Neuronal stem cell (in vitro differentiated cells): ENCODE measurements around the gene VCL.

Experiments used
- DNase-seq: peaks from one replicate; pipeline ENCODE4 v3.0.0-alpha.2; 2013; ENCODE audit warnings: low spot score
- H2AFZ ChIP-seq: one replicate; pipeline ENCODE4 v1.6.1; 2013; ENCODE audit warnings: mild to moderate bottlenecking, low read length, inconsistent platforms
- H2AK5ac ChIP-seq: 2 replicates; pipeline ENCODE4 v1.6.1; 2013; ENCODE audit warnings: low read depth, mild to moderate bottlenecking, inconsistent platforms, low read length, moderate library complexity, mixed read lengths
- H2BK120ac ChIP-seq: 2 replicates; pipeline ENCODE4 v1.6.1; 2013; ENCODE audit warnings: low read depth, mild to moderate bottlenecking, inconsistent platforms, low read length, moderate library complexity, mixed read lengths
- H2BK12ac ChIP-seq: one replicate; pipeline ENCODE4 v1.6.1; 2013; ENCODE audit warnings: low read length, inconsistent platforms
- H2BK15ac ChIP-seq: 2 replicates; pipeline ENCODE4 v1.6.1; 2013; ENCODE audit warnings: mild to moderate bottlenecking, low read length, inconsistent platforms, mixed read lengths
- H2BK5ac ChIP-seq: one replicate; pipeline ENCODE4 v1.6.1; 2013; ENCODE audit warnings: inconsistent platforms, mild to moderate bottlenecking, low read length, moderate library complexity
- H3K14ac ChIP-seq: one replicate; pipeline ENCODE4 v1.6.1; 2013; ENCODE audit warnings: low read length, inconsistent platforms
- H3K18ac ChIP-seq: 2 replicates; pipeline ENCODE4 v1.6.1; 2013; ENCODE audit warnings: low read length, inconsistent platforms
- H3K23ac ChIP-seq: 2 replicates; pipeline ENCODE4 v1.6.1; 2013; ENCODE audit warnings: low read depth, mild to moderate bottlenecking, mixed read lengths, low read length, inconsistent platforms; ENCODE audit not compliant: poor library complexity
- H3K27ac ChIP-seq: replicated peaks from 3 replicates; pipeline ENCODE4 v1.5.1; 2013; ENCODE audit warnings: low read length, inconsistent platforms
- H3K27me3 ChIP-seq, 3 experiments: 2 replicates each; pipeline ENCODE4 v1.6.1; 2013; ENCODE audit warnings: low read length in 3 of 3, mild to moderate bottlenecking in 2 of 3, inconsistent platforms in 1 of 3, low read depth in 1 of 3, mixed read lengths in 1 of 3, moderate library complexity in 1 of 3; ENCODE audit not compliant: control insufficient read depth in 3 of 3, insufficient read depth in 3 of 3
- H3K36me3 ChIP-seq, 2 donors: replicated peaks in 1 of 2; 2 replicates each; pipeline ENCODE4 v1.6.1; 2013; ENCODE audit warnings: low read length in 2 of 2; ENCODE audit not compliant: control insufficient read depth in 2 of 2, insufficient read depth in 2 of 2
- H3K4ac ChIP-seq: 2 replicates; pipeline ENCODE4 v1.6.1; 2013; ENCODE audit warnings: inconsistent platforms, mild to moderate bottlenecking, low read length, moderate library complexity
- H3K4me1 ChIP-seq, 2 donors: 1 replicate in 1 of 2; 2 replicates in 1 of 2; pipeline ENCODE4 v1.6.1; 2013; ENCODE audit warnings: low read length in 2 of 2, low read depth in 1 of 2; ENCODE audit not compliant: control insufficient read depth in 2 of 2, insufficient read depth in 1 of 2
- H3K4me2 ChIP-seq: one replicate; pipeline ENCODE4 v1.6.1; 2013; ENCODE audit warnings: mild to moderate bottlenecking, low read length, inconsistent platforms; ENCODE audit not compliant: insufficient read depth, poor library complexity, severe bottlenecking
- H3K4me3 ChIP-seq, 2 donors: 2 replicates each; pipeline ENCODE4 v1.5.1; 2013; ENCODE audit warnings: low read length in 2 of 2, mild to moderate bottlenecking in 2 of 2, inconsistent platforms in 1 of 2, moderate library complexity in 1 of 2
- H3K79me1 ChIP-seq: one replicate; pipeline ENCODE4 v1.6.1; 2013; ENCODE audit warnings: low read depth, mild to moderate bottlenecking, inconsistent platforms, low read length, moderate library complexity
- H3K9ac ChIP-seq: one replicate; pipeline ENCODE4 v1.6.1; 2013; ENCODE audit warnings: mild to moderate bottlenecking, low read depth, low read length, inconsistent platforms; ENCODE audit not compliant: poor library complexity
- H3K9me3 ChIP-seq, 2 donors: replicated peaks in 1 of 2; 2 replicates each; pipeline versions ENCODE3 to v1.6.1; 2013; ENCODE audit warnings: low read length in 2 of 2, mild to moderate bottlenecking in 2 of 2, inconsistent platforms in 1 of 2, low read depth in 1 of 2, mixed read lengths in 1 of 2, moderate library complexity in 1 of 2; ENCODE audit not compliant: control insufficient read depth in 2 of 2, insufficient read depth in 1 of 2
- H4K8ac ChIP-seq: one replicate; pipeline ENCODE4 v1.6.1; 2013; ENCODE audit warnings: low read depth, mild to moderate bottlenecking, inconsistent platforms, low read length, moderate library complexity
- H4K91ac ChIP-seq: one replicate; pipeline ENCODE4 v1.6.1; 2013; ENCODE audit warnings: low read length, low read depth, mild to moderate bottlenecking, inconsistent platforms; ENCODE audit not compliant: poor library complexity
- WGBS, 2 donors: extraction: QIAGEN DNeasy Blood & Tissue Kit; methylation state at CpG; one replicate each; pipeline ENCODE4 v1.1.7; 2013; ENCODE audit warnings: missing lambda C conversion rate in 2 of 2, mixed read lengths in 1 of 2; ENCODE audit not compliant: insufficient read length in 2 of 2, insufficient replicate concordance in 1 of 2; ENCODE audit errors: extremely low coverage in 2 of 2; 5-methylcytosine and 5-hydroxymethylcytosine counted together

Gene VCL

GRCh38 chr10:74011017-74011416, 13.1 kb downstream of the VCL start:
- Histone ChIP-seq H2AFZ (no peak overlapping the region), H3K4ac (no peak overlapping the region), H2AK5ac (no peak overlapping the region), H3K18ac (no peak overlapping the region), H2BK5ac (no peak overlapping the region), H2BK120ac (no peak overlapping the region), H4K8ac (no peak overlapping the region), H3K4me1 (peaks cover 7 to 25% of the 10 kb centered on the region in 2 donors), H2BK15ac (no peak overlapping the region), H3K27me3 (no peaks in the 10 kb centered on the region), H3K23ac (no peak overlapping the region), H3K4me2 (no peak overlapping the region), H3K4me3 (no peak overlapping the region), H3K27ac (no peak overlapping the region), H3K36me3 (peaks cover 0 to 61% of the 10 kb centered on the region in 2 donors), H3K14ac (no peak overlapping the region), H3K9me3 (no peaks in the 10 kb centered on the region), H4K91ac (no peak overlapping the region), H3K79me1 (peaks cover 5% of the 10 kb centered on the region), H3K9ac (no peak overlapping the region), H2BK12ac (no peak overlapping the region)
- DNase-seq, result no peak
- no CpG with 5 or more reads among the region's 6 CpGs for WGBS, 2 donors

GRCh38 chr10:74011770-74012169, 13.9 kb downstream of the VCL start:
- H2BK120ac ChIP-seq, result no peak overlapping the region
- no peak overlapping the region for H3K9ac ChIP-seq
- no peak overlapping the region for H3K4ac ChIP-seq
- no peak overlapping the region for H4K91ac ChIP-seq
- H3K18ac ChIP-seq, result no peak overlapping the region
- no peak overlapping the region for H4K8ac ChIP-seq
- no peak overlapping the region for H2AFZ ChIP-seq
- no peak overlapping the region for H3K23ac ChIP-seq
- no peak overlapping the region for H3K4me2 ChIP-seq
- no CpG with 5 or more reads among the region's 1 CpG for WGBS, 2 donors
- peaks cover 7 to 25% of the 10 kb centered on the region in 2 donors for H3K4me1 ChIP-seq
- no peak overlapping the region for H2BK12ac ChIP-seq
- no peak overlapping the region for H2BK5ac ChIP-seq
- no peak for DNase-seq
- H3K14ac ChIP-seq, result no peak overlapping the region
- no peak overlapping the region for H2BK15ac ChIP-seq
- H3K36me3 ChIP-seq, result peaks cover 0 to 60% of the 10 kb centered on the region in 2 donors
- no peaks in the 10 kb centered on the region for H3K27me3 ChIP-seq
- H3K27ac ChIP-seq, result peak overlapping the region; percentile 38
- H3K9me3 ChIP-seq, result peaks cover 0 to 3% of the 10 kb centered on the region in 2 donors
- H3K79me1 ChIP-seq, result peaks cover 5% of the 10 kb centered on the region
- H3K4me3 ChIP-seq, result no peak overlapping the region
- no peak overlapping the region for H2AK5ac ChIP-seq

- no peak overlapping the region for H3K4me2 ChIP-seq
- peak overlapping the region; percentile 44 for H3K18ac ChIP-seq
- H3K27ac ChIP-seq, result no peak overlapping the region
- no peak overlapping the region for H2BK12ac ChIP-seq
- no peaks in the 10 kb centered on the region for H3K27me3 ChIP-seq
- H2BK5ac ChIP-seq, result no peak overlapping the region
- H3K23ac ChIP-seq, result no peak overlapping the region
- H4K91ac ChIP-seq, result no peak overlapping the region
- H3K9ac ChIP-seq, result no peak overlapping the region
- H2BK15ac ChIP-seq, result no peak overlapping the region
- no peak for DNase-seq
- peaks cover 5% of the 10 kb centered on the region for H3K79me1 ChIP-seq
- H3K14ac ChIP-seq, result no peak overlapping the region
- peaks cover 0 to 4% of the 10 kb centered on the region in 2 donors for H3K9me3 ChIP-seq
- peaks cover 0 to 58% of the 10 kb centered on the region in 2 donors for H3K36me3 ChIP-seq
- H3K4me3 ChIP-seq, result no peak overlapping the region
- H2AK5ac ChIP-seq, result no peak overlapping the region
- no peak overlapping the region for H4K8ac ChIP-seq
- H3K4me1 ChIP-seq, result peaks cover 7 to 25% of the 10 kb centered on the region in 2 donors
- no peak overlapping the region for H2AFZ ChIP-seq
- H2BK120ac ChIP-seq, result no peak overlapping the region
- no peak overlapping the region for H3K4ac ChIP-seq
- WGBS, 2 donors, result no CpG with 5 or more reads among the region's 2 CpGs
These were observed 14.6 kb downstream of the VCL start for GRCh38 chr10:74012480-74012879.

GRCh38 chr10:74013004-74013403, 15.1 kb downstream of the VCL start:
- Histone ChIP-seq H4K8ac (no peak overlapping the region), H3K23ac (no peak overlapping the region), H3K36me3 (peaks cover 0 to 62% of the 10 kb centered on the region in 2 donors), H2BK120ac (no peak overlapping the region), H3K27me3 (no peaks in the 10 kb centered on the region), H3K4me1 (peaks cover 7 to 25% of the 10 kb centered on the region in 2 donors), H4K91ac (no peak overlapping the region), H3K9me3 (peaks cover 0 to 4% of the 10 kb centered on the region in 2 donors), H2BK5ac (no peak overlapping the region), H3K4ac (no peak overlapping the region), H3K9ac (no peak overlapping the region), H3K18ac (no peak overlapping the region), H3K4me3 (no peak overlapping the region), H2AK5ac (no peak overlapping the region), H2BK15ac (no peak overlapping the region), H3K14ac (no peak overlapping the region), H3K79me1 (peaks cover 5% of the 10 kb centered on the region), H3K4me2 (no peak overlapping the region), H2AFZ (no peak overlapping the region), H2BK12ac (no peak overlapping the region), H3K27ac (no peak overlapping the region)
- no CpG with 5 or more reads among the region's 1 CpG for WGBS, 2 donors
- DNase-seq, result no peak
